Colonic mucosa (tissue), 4 donors: Measurements from ENCODE around the gene RABGAP1. TPM values are rescaled to one million over a fixed set of nuclear protein-coding genes. Genes with fewer than 3 reads are reported as not detected.

Experiments
- DNase-seq: peaks from one replicate; pipeline ENCODE4 v3.0.0-alpha.2; 2020
- H3K27ac ChIP-seq: fragments of 200-600 bp; one replicate; pipeline ENCODE4 v1.8.0; 2021
- H3K27me3 ChIP-seq: fragments of 200-600 bp; one replicate; pipeline ENCODE4 v1.8.0; 2021
- H3K36me3 ChIP-seq: fragments of 200-600 bp; one replicate; pipeline ENCODE4 v1.8.0; 2021
- H3K4me1 ChIP-seq: fragments of 200-600 bp; one replicate; pipeline ENCODE4 v1.8.0; 2021; ENCODE audit warnings: mild to moderate bottlenecking
- H3K4me3 ChIP-seq: fragments of 200-600 bp; one replicate; pipeline ENCODE4 v1.8.0; 2021
- H3K9ac ChIP-seq, 2 donors: one replicate each; pipeline ENCODE4 v1.7.0; 2013; ENCODE audit warnings: control low read depth in 2 of 2, low read depth in 2 of 2, low read length in 2 of 2
- H3K9me3 ChIP-seq: fragments of 200-600 bp; one replicate; pipeline ENCODE4 v1.8.0; 2021
- intact Hi-C: fragments of 100-400 bp; cut with DNase I; formaldehyde crosslinking; loops from one replicate; pipeline ENCODE4 v1.14.1; 2022
- total RNA-seq, 2 donors: library from RNA; stranded (reverse); fragmentation: NEBNext Ultra II Directional in 1 of 2; extraction: Animal tissue kit (Norgen Biotek cat#: 25700) in 1 of 2; gene quantifications; one replicate each; pipeline ENCODE4 v1.2.1, GENCODE V29; 2021
- TF ChIP-seq, protein P1 (sequence below): fragments of 200-600 bp; IDR thresholded peaks from one replicate; pipeline ENCODE4 v1.8.0; 2022; ENCODE audit warnings: antibody characterized with exemption, mild to moderate bottlenecking
- donor health status: healthy.
- donor health status: DM: no; HTN: no; CAD: no.
- donor health status: DM: no; HTN: no; CAD: no.

Gene RABGAP1
- total RNA-seq, 2 donors from 2014 or later: 40.9 to 49.4 TPM

DNA sequence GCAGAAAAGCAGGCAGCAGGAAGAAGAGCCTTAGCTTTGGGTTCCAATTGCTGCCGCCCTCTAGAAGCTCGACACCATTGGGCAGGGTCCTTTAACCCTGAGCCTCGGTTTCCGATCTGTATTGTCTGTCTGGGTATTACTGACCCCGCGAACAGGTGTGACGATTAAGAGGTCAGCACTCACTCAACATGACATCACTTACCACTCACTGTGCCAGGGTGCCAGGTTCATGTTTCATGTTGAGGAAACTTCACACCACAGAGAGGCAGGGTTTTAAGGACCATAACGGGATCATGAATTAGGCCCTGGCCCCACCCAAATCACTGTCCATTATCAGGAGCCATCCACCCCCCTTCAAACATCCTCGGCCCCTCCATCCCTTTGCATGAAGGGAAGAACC lies 168.2 kb downstream of the RABGAP1 start:
- Histone ChIP-seq H3K36me3 (no peaks in the 10 kb centered on the region), H3K27ac (no peak overlapping the region)
- TF ChIP-seq, protein P1, sequence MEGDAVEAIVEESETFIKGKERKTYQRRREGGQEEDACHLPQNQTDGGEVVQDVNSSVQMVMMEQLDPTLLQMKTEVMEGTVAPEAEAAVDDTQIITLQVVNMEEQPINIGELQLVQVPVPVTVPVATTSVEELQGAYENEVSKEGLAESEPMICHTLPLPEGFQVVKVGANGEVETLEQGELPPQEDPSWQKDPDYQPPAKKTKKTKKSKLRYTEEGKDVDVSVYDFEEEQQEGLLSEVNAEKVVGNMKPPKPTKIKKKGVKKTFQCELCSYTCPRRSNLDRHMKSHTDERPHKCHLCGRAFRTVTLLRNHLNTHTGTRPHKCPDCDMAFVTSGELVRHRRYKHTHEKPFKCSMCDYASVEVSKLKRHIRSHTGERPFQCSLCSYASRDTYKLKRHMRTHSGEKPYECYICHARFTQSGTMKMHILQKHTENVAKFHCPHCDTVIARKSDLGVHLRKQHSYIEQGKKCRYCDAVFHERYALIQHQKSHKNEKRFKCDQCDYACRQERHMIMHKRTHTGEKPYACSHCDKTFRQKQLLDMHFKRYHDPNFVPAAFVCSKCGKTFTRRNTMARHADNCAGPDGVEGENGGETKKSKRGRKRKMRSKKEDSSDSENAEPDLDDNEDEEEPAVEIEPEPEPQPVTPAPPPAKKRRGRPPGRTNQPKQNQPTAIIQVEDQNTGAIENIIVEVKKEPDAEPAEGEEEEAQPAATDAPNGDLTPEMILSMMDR: no peak

GRCh38 chr9:123109540-123110279 lies 168.9 kb downstream of the RABGAP1 start:
- H3K4me1 ChIP-seq: no peaks in the 10 kb centered on the region
- no peaks in the 10 kb centered on the region for H3K36me3 ChIP-seq
- no peaks in the 10 kb centered on the region for H3K9me3 ChIP-seq
- intact Hi-C loops: no loop called here
- DNase-seq: no peak
- no peak overlapping the region for H3K27ac ChIP-seq
- TF ChIP-seq, protein P1: no peak
- no peak overlapping the region for H3K9ac ChIP-seq
- no peaks in the 10 kb centered on the region for H3K27me3 ChIP-seq
- no peak overlapping the region for H3K4me3 ChIP-seq

More for the DNA sequence above, 168.2 kb downstream of the RABGAP1 start:
- Histone ChIP-seq H3K27me3 (no peaks in the 10 kb centered on the region), H3K9me3 (no peaks in the 10 kb centered on the region), H3K4me1 (no peaks in the 10 kb centered on the region), H3K9ac (no peak overlapping the region), H3K4me3 (no peak overlapping the region)
- DNase-seq: no peak
- intact Hi-C loops: no loop called here

- no peak overlapping the region for H3K9ac ChIP-seq
- H3K4me1 ChIP-seq: no peaks in the 10 kb centered on the region
- DNase-seq: no peak
- TF ChIP-seq, protein P1: no peak
- no peak overlapping the region for H3K4me3 ChIP-seq
- H3K27me3 ChIP-seq: no peaks in the 10 kb centered on the region
- no peak overlapping the region for H3K27ac ChIP-seq
- no peaks in the 10 kb centered on the region for H3K9me3 ChIP-seq
- no peaks in the 10 kb centered on the region for H3K36me3 ChIP-seq
- intact Hi-C loops: no loop called here
These were observed 170.7 kb downstream of the RABGAP1 start for GRCh38 chr9:123111427-123112014.

- Histone ChIP-seq H3K4me3 (no peak overlapping the region), H3K36me3 (no peaks in the 10 kb centered on the region), H3K9ac (no peak overlapping the region), H3K27me3 (no peaks in the 10 kb centered on the region), H3K27ac (no peak overlapping the region), H3K4me1 (no peaks in the 10 kb centered on the region), H3K9me3 (no peaks in the 10 kb centered on the region)
- no peak for DNase-seq
- TF ChIP-seq, protein P1: no peak
- intact Hi-C loops: no loop called here
These were observed 171.5 kb downstream of the RABGAP1 start for GRCh38 chr9:123112015-123112975.

GRCh38 chr9:123113185-123113584 lies 172.4 kb downstream of the RABGAP1 start:
- no peaks in the 10 kb centered on the region for H3K9me3 ChIP-seq
- no peaks in the 10 kb centered on the region for H3K36me3 ChIP-seq
- intact Hi-C loops: no loop called here

More at GRCh38 chr9:123113185-123113584, 172.4 kb downstream of the RABGAP1 start:
- Histone ChIP-seq H3K4me1 (no peaks in the 10 kb centered on the region), H3K4me3 (no peak overlapping the region), H3K9ac (no peak overlapping the region), H3K27ac (no peak overlapping the region), H3K27me3 (no peaks in the 10 kb centered on the region)
- DNase-seq: no peak
- TF ChIP-seq, protein P1: no peak
